HepG2 (cell line): ENCODE data around the gene TRPV4. TPM values are rescaled to one million over a fixed set of nuclear protein-coding genes. Genes with fewer than 3 reads are reported as not detected.

Source experiments
- ATAC-seq: fragments of 200-7000 bp; cut with Tn5 transposase; 3 replicates; pipeline ENCODE4 v1.9.1; 2020; ENCODE audit warnings: mild to moderate bottlenecking, moderate library complexity
- BruUV-seq: library from RNA; stranded (reverse); fragments of 400-500 nt; replicated peaks from 2 replicates; lab custom pipeline; 2021; lab: Mats Ljungman, UMichigan
- CTCF ChIA-PET: fragments of 300-600 bp; formaldehyde crosslinking; extraction: SDS; loops from one replicate; lab custom pipeline; 2021; ENCODE audit warnings: low total read pairs, inconsistent platforms, low intra/inter-chr PET ratio; lab: Yijun Ruan, JAX
- POLR2A ChIA-PET: fragments of 350-600 bp; sonication (Branson Sonifier 250); formaldehyde crosslinking; loops from one replicate; lab custom pipeline; 2020; ENCODE audit warnings: antibody characterized with exemption, inconsistent platforms; lab: Yijun Ruan, JAX
- DNase-seq: peaks from one replicate; pipeline ENCODE4 v3.0.0-alpha.2; 2015; ENCODE audit warnings: low spot score
- FAIRE-seq: peaks from 3 replicates; lab custom pipeline; 2011; peaks lifted over from hg19 to GRCh38; lab: Jason Lieb, UNC
- H2AFZ ChIP-seq: one replicate; pipeline ENCODE4 v1.6.1; 2011; ENCODE audit warnings: low read length, inconsistent platforms
- H3K27ac ChIP-seq: fragments of 300-600 bp; 3 replicates; pipeline ENCODE4 v1.8.0; 2011; ENCODE audit warnings: mixed run types, mild to moderate bottlenecking, mixed read lengths, low read length, inconsistent platforms; ENCODE audit not compliant: insufficient read depth; ENCODE audit errors: extremely low read length
- H3K27me3 ChIP-seq, 2 experiments: fragments of 200-600 bp in 1 of 2; 2 replicates in 1 of 2; 3 replicates in 1 of 2; pipeline versions ENCODE4 v1.6.0 to v1.8.0; 2011; ENCODE audit warnings: low read length in 2 of 2, mild to moderate bottlenecking in 2 of 2, moderate library complexity in 2 of 2, inconsistent platforms in 1 of 2; ENCODE audit not compliant: insufficient read depth in 2 of 2, control insufficient read depth in 1 of 2
- H3K36me3 ChIP-seq, 2 experiments: fragments of 200-600 bp in 1 of 2; replicated peaks in 1 of 2; 2 replicates in 1 of 2; 3 replicates in 1 of 2; pipeline versions ENCODE4 v1.5.1 to v1.8.0; 2011; ENCODE audit warnings: low read length in 2 of 2, inconsistent platforms in 1 of 2; ENCODE audit not compliant: insufficient read depth in 2 of 2, control insufficient read depth in 1 of 2
- H3K4me1 ChIP-seq: 2 replicates; pipeline ENCODE4 v1.5.1; 2012; ENCODE audit warnings: low read length, inconsistent platforms; ENCODE audit not compliant: insufficient read depth
- H3K4me2 ChIP-seq: 2 replicates; pipeline ENCODE4 v1.6.0; 2011; ENCODE audit warnings: low read depth, low read length, inconsistent platforms
- H3K4me3 ChIP-seq, 3 experiments: fragments of 200-600 bp in 1 of 3; sonication (generic), shearing (Covaris generic) in 1 of 3; replicated peaks in 1 of 3; 2 replicates each; pipeline ENCODE4 v1.5.1; 2011 to 2016; ENCODE audit warnings: low read length in 3 of 3, inconsistent platforms in 2 of 3, low read depth in 2 of 3, mild to moderate bottlenecking in 2 of 3, control low read depth in 1 of 3, mixed read lengths in 1 of 3; ENCODE audit not compliant: insufficient read depth in 1 of 3
- H3K79me2 ChIP-seq: one replicate; pipeline ENCODE4 v1.6.1; 2011; ENCODE audit warnings: low read length, inconsistent platforms; ENCODE audit not compliant: insufficient read depth
- H3K9ac ChIP-seq: 2 replicates; pipeline ENCODE4 v1.6.0; 2011; ENCODE audit warnings: mild to moderate bottlenecking, low read depth, low read length, inconsistent platforms; ENCODE audit not compliant: insufficient read depth
- H3K9me3 ChIP-seq: 2 replicates; pipeline ENCODE4 v1.5.1; 2012; ENCODE audit warnings: mild to moderate bottlenecking, low read length
- H4K20me1 ChIP-seq: 2 replicates; pipeline ENCODE4 v1.6.0; 2011; ENCODE audit warnings: inconsistent platforms, mild to moderate bottlenecking, low read length, moderate library complexity; ENCODE audit not compliant: insufficient read depth
- ATAD3A ChIP-seq: sonication (generic); formaldehyde crosslinking; IDR thresholded peaks from 2 replicates; pipeline ENCODE4 v1.4.0; 2020; ENCODE audit warnings: missing genetic modification reagents
- EEA1 ChIP-seq: sonication (generic); formaldehyde crosslinking; IDR thresholded peaks from 2 replicates; pipeline ENCODE4 v1.5.1; 2020; ENCODE audit warnings: mild to moderate bottlenecking, missing genetic modification reagents, borderline replicate concordance
- ELF3 ChIP-seq: IDR thresholded peaks from 2 replicates; pipeline ENCODE4 v1.6.1; 2016; ENCODE audit warnings: missing genetic modification reagents, missing compliant biosample characterization
- MAX ChIP-seq: IDR thresholded peaks from 2 replicates; pipeline ENCODE4 v1.6.1; 2012; ENCODE audit warnings: inconsistent platforms
- MTA1 ChIP-seq: sonication (generic); formaldehyde crosslinking; IDR thresholded peaks from 2 replicates; pipeline ENCODE4 v1.4.0; 2020; ENCODE audit warnings: missing genetic modification reagents, mild to moderate bottlenecking, borderline replicate concordance
- NFYB ChIP-seq: sonication (generic); formaldehyde crosslinking; IDR thresholded peaks from 2 replicates; pipeline ENCODE4 v1.4.0; 2020; ENCODE audit warnings: missing genetic modification reagents
- RAD21 ChIP-seq: fragments of 450-650 bp; formaldehyde crosslinking; IDR thresholded peaks from 2 replicates; pipeline ENCODE4 v1.5.0; 2020; ENCODE audit warnings: mild to moderate bottlenecking
- TFDP2 ChIP-seq: sonication (generic); formaldehyde crosslinking; IDR thresholded peaks from 2 replicates; pipeline ENCODE4 v1.4.0; 2020; ENCODE audit warnings: missing genetic modification reagents
- ZFY ChIP-seq: sonication (generic); formaldehyde crosslinking; IDR thresholded peaks from 2 replicates; pipeline ENCODE4 v1.4.0; 2020; ENCODE audit warnings: missing genetic modification reagents
- ZMAT3 ChIP-seq: sonication (generic); formaldehyde crosslinking; conservative IDR thresholded peaks from 2 replicates; pipeline ENCODE4 v1.7.0; 2021; ENCODE audit warnings: missing genetic modification reagents
- ZNF263 ChIP-seq: sonication (generic); formaldehyde crosslinking; IDR thresholded peaks from 2 replicates; pipeline ENCODE4 v1.4.0; 2020; ENCODE audit warnings: missing genetic modification reagents
- ZNF513 ChIP-seq: sonication (generic); formaldehyde crosslinking; conservative IDR thresholded peaks from 2 replicates; pipeline ENCODE4 v1.5.0; 2020; ENCODE audit warnings: missing genetic modification reagents
- ZNF674 ChIP-seq: sonication (generic); formaldehyde crosslinking; IDR thresholded peaks from 2 replicates; pipeline ENCODE4 v1.5.0; 2020; ENCODE audit warnings: low read depth, mild to moderate bottlenecking, missing genetic modification reagents
- ZNF687 ChIP-seq: sonication (generic); formaldehyde crosslinking; IDR thresholded peaks from 2 replicates; pipeline ENCODE4 v1.5.1; 2020; ENCODE audit warnings: mild to moderate bottlenecking, missing genetic modification reagents, moderate library complexity
- WGBS: methylation state at CpG from one replicate; pipeline ENCODE4 v1.1.6; 2017; ENCODE audit warnings: low lambda C conversion rate; 5-methylcytosine and 5-hydroxymethylcytosine counted together
- in situ Hi-C: cut with HindIII; loops from 2 replicates; pipeline ENCODE4 v1.10.0; 2017; ENCODE audit warnings: low pct_unique_long_range_greater_than_20kb; ENCODE audit not compliant: extremely low pct_ligation_motif_present
- intact Hi-C: fragments of 100-400 bp; cut with micrococcal nuclease; formaldehyde crosslinking; loops from one replicate; pipeline ENCODE4 v1.10.0; 2022; ENCODE audit not compliant: unreplicated experiment
- polyA plus RNA-seq, 8 experiments: library from polyadenylated mRNA; depleted of rRNA in 3 of 8; stranded (reverse) in 7 of 8; unstranded in 1 of 8; fragments of >200 nt; fragmentation: Illumina TruSeq in 4 of 8; extraction: Trizol in 4 of 8; gene quantifications; 2 replicates each; pipeline versions ENCODE4 v1.2.1 to v1.2.3, GENCODE V29; 2011 to 2016; ENCODE audit warnings: low read depth in 4 of 8, missing spikeins in 1 of 8, mixed read lengths in 1 of 8; ENCODE audit not compliant: insufficient read depth in 1 of 8
- total RNA-seq, 5 experiments: library from RNA; depleted of rRNA; stranded (reverse); fragments of >200 nt; fragmentation: Illumina TruSeq; extraction: Trizol; gene quantifications; 2 replicates each; pipeline ENCODE4 v1.2.3, GENCODE V29; 2016; ENCODE audit warnings: low read depth in 1 of 5

Gene TRPV4
- total and polyA plus RNA-seq, 2 of the 13 experiments (the other 11 are each of a cell fraction or from before 2014, with no cell fraction given) = 0.66 to 4.7 TPM

- H3K27me3 ChIP-seq = peaks cover 0 to 9% of the 10 kb centered on the region in 2 experiments; a peak in 2 of 5 replicates
- H3K27ac ChIP-seq = no peak within 1 kb of the TSS
- H3K4me1 ChIP-seq = peaks cover 58% of the 10 kb centered on the region
- FAIRE-seq (no peak), ATAC-seq (peak; percentile 93), DNase-seq (peak; percentile 58)
- peak within 1 kb of the TSS; percentile 75 for H3K9ac ChIP-seq
- POLR2A ChIA-PET = interaction anchor here (1.6 kb wide), 1 partner anchor 16 kb away, joined by 6 read pairs; no protein-coding TSS in a partner anchor
- H3K36me3 ChIP-seq = no peaks in the 10 kb centered on the region
- H2AFZ ChIP-seq = peak within 1 kb of the TSS; percentile 87
- intact Hi-C loops (loop anchor here (1.0 kb wide), 1 partner anchor 27 kb away; no protein-coding TSS in a partner anchor), in situ Hi-C loops (loop anchor here (5.0 kb wide), 1 partner anchor 33 kb away; no protein-coding TSS in a partner anchor)
- H3K79me2 ChIP-seq = peaks cover 7% of the 10 kb centered on the region
- BruUV-seq = no TSS peak
- 0% methylated on average over 7 of the region's 92 CpGs for WGBS
- CTCF ChIA-PET = interaction anchor here (1.0 to 2.3 kb wide), 3 partner anchors 27 to 75 kb away, joined by 3 to 32 read pairs (median 8); no protein-coding TSS in a partner anchor
- H3K4me3 ChIP-seq = peak within 1 kb of the TSS; percentile 73 to 92 (median 80)
- no peaks in the 10 kb centered on the region for H3K9me3 ChIP-seq
- no peaks in the 10 kb centered on the region for H4K20me1 ChIP-seq
- peak within 1 kb of the TSS; percentile 100 for H3K4me2 ChIP-seq
- 0 out of 2 replicates have a peak, but pooled peaks have one; percentile 25 for TF ChIP-seq EEA1 (CRISPR knock-in tag)
- TF ChIP-seq ZMAT3 (CRISPR knock-in tag) = peak; percentile 22; the same call in 1 of the 2 replicates
- no peak for TF ChIP-seq MTA1 (CRISPR knock-in tag)
- peak; percentile 100 for TF ChIP-seq RAD21 (CRISPR knock-in tag)
- TF ChIP-seq ATAD3A (CRISPR knock-in tag) = no peak
- peak; percentile 44; the same call in 1 of the 2 replicates for TF ChIP-seq ELF3 (CRISPR knock-in tag)
- TF ChIP-seq TFDP2 (CRISPR knock-in tag) = peak; percentile 15; the same call in 1 of the 2 replicates
- peak; percentile 63; the same call in 1 of the 2 replicates for TF ChIP-seq MAX
- TF ChIP-seq ZNF263 = peak; percentile 80; the same call in 1 of the 2 replicates
- peak; percentile 48 for TF ChIP-seq ZFY (CRISPR knock-in tag)
- TF ChIP-seq ZNF687 (CRISPR knock-in tag) = peak; percentile 61
- peak; percentile 79 for TF ChIP-seq NFYB (CRISPR knock-in tag)
- TF ChIP-seq ZNF513 (CRISPR knock-in tag) = no peak
- no peak for TF ChIP-seq ZNF674
Observed at GRCh38 chr12:109880043-109880931, 47.1 kb upstream of the TRPV4 start, which contains the start of gene GLTP. Gene GLTP, minus strand, starts transcription at chr12:109880541. Its CDS starts 167 bp downstream, at chr12:109880374.
